ENCODE results near the gene FURIN. TPM values are rescaled to one million over a fixed set of nuclear protein-coding genes. Genes with fewer than 3 reads are reported as not detected.
A peak's percentile ranks its signal among the peaks of the same experiment; 100 is the strongest.

Gene FURIN
- total and polyA plus RNA-seq, 9 of the 15 experiments (the other 6 are each of a cell fraction or from before 2014, with no cell fraction given), result 0.92 to 99.9 (median 34.8) TPM

DNA sequence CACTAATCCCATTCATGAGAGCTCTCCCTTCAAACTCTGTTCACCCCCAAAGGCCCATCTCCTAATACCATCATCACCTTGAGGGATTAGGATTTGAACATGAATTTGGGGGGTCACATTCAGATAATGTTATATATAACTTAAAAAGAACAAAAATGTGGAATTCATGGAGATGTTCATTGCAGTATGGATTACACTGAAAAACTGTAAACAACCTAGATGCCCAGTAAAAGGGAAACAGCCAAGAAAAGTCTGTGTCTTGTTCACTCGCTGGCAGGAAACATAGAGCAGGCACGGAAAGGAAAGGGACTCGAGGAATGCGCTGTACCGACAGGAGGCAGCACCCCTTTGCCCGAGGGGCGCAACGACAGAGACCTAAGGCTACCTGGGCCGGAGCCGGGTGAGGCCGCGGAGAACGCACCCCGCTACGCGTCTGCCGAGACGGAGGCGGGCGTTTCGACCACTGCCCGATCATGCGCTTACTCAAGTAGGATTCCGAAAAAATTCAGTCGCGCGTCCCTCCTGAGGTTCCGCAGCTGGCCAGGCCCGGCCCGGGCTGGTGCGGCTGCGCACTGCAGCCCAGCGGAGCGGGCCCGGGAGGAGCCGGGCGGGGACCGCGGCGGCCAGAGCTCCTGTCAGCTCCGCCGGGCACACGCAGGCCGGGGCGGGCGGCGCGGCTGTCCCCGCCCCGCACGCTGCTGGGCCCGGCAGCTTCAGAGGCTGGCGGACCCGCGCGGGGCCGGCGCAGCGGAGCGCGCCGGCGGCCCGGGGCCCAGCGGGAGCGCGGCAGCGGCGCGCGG is 33.9 kb downstream of the FURIN start (continued):
- TF ChIP-seq NBN (IDR thresholded peaks at IDR 0.05; ENCODE audit: low read depth), result no peak
- no peak for TF ChIP-seq BRF2 (IDR thresholded peaks at IDR 0.05; ENCODE audit: borderline replicate concordance, insufficient read depth, insufficient read length)
- TF ChIP-seq, protein P1, sequence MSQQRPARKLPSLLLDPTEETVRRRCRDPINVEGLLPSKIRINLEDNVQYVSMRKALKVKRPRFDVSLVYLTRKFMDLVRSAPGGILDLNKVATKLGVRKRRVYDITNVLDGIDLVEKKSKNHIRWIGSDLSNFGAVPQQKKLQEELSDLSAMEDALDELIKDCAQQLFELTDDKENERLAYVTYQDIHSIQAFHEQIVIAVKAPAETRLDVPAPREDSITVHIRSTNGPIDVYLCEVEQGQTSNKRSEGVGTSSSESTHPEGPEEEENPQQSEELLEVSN (IDR thresholded peaks at IDR 0.05; ENCODE audit: borderline replicate concordance in 1 of 2, extremely low read depth in 1 of 2, insufficient read depth in 1 of 2, insufficient read length in 1 of 2, low read depth in 1 of 2, low read length in 1 of 2, poor library complexity in 1 of 2, severe bottlenecking in 1 of 2), result peak in 1 of 2 experiments; percentile 7
- TF ChIP-seq ZBTB40 (IDR thresholded peaks at IDR 0.05), result 0 out of 2 replicates have a peak, but pooled peaks have one; percentile 33
- TF ChIP-seq ZBTB40 (CRISPR knock-in tag; IDR thresholded peaks at IDR 0.05), result no peak
- peak; percentile 58 for TF ChIP-seq TBP (optimal IDR thresholded peaks at IDR 0.05; ENCODE audit: low read depth, low read length)
- TF ChIP-seq ZMIZ1 (IDR thresholded peaks at IDR 0.05; ENCODE audit: low read depth in 2 of 2, low read length in 2 of 2), result no peak
- TF ChIP-seq, protein P2, sequence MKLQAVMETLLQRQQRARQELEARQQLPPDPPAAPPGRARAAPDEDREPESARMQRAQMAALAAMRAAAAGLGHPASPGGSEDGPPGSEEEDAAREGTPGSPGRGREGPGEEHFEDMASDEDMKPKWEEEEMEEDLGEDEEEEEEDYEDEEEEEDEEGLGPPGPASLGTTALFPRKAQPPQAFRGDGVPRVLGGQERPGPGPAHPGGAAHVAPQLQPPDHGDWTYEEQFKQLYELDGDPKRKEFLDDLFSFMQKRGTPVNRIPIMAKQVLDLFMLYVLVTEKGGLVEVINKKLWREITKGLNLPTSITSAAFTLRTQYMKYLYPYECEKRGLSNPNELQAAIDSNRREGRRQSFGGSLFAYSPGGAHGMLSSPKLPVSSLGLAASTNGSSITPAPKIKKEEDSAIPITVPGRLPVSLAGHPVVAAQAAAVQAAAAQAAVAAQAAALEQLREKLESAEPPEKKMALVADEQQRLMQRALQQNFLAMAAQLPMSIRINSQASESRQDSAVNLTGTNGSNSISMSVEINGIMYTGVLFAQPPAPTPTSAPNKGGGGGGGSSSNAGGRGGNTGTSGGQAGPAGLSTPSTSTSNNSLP (IDR thresholded peaks at IDR 0.05; ENCODE audit: borderline replicate concordance, low read depth, low read length), result no peak

All from K562 (cell line).